MCF 10A (cell line): ENCODE data around the gene SPDYC. TPM values are rescaled to one million over a fixed set of nuclear protein-coding genes. Genes with fewer than 3 reads are reported as not detected.
A peak's percentile ranks its signal among the peaks of the same experiment; 100 is the strongest.

Experiments used
- BruUV-seq: library from RNA; stranded (reverse); fragments of 400-500 nt; replicated peaks from 2 replicates; lab custom pipeline; 2021; lab: Mats Ljungman, UMichigan
- CTCF ChIA-PET: fragments of 300-600 bp; sonication (Branson Sonifier 250); formaldehyde crosslinking; extraction: SDS; loops from one replicate; lab custom pipeline; 2021; ENCODE audit warnings: antibody characterized with exemption, inconsistent platforms; lab: Yijun Ruan, JAX
- POLR2A ChIA-PET: fragments of 300-600, 350-650 bp; sonication (Branson Sonifier 250); formaldehyde crosslinking; extraction: SDS; loops from one replicate; lab custom pipeline; 2020; ENCODE audit warnings: antibody characterized with exemption, inconsistent platforms; lab: Yijun Ruan, JAX
- DNase-seq: peaks from one replicate; pipeline ENCODE4 v3.0.0-alpha.2; 2018; ENCODE audit not compliant: unreplicated experiment
- H3K27ac Mint-ChIP-seq: one replicate; pipeline ENCODE4 v1.8.0; 2022; ENCODE audit warnings: mild to moderate bottlenecking, low read depth, mixed read lengths; ENCODE audit not compliant: unreplicated experiment
- H3K27me3 Mint-ChIP-seq: one replicate; pipeline ENCODE4 v1.8.0; 2022; ENCODE audit warnings: mixed read lengths; ENCODE audit not compliant: insufficient read depth, unreplicated experiment
- H3K36me3 Mint-ChIP-seq: one replicate; pipeline ENCODE4 v1.8.0; 2022; ENCODE audit warnings: mild to moderate bottlenecking, moderate library complexity, mixed read lengths; ENCODE audit not compliant: insufficient read depth, unreplicated experiment
- H3K4me1 Mint-ChIP-seq: one replicate; pipeline ENCODE4 v1.8.0; 2022; ENCODE audit warnings: mixed read lengths; ENCODE audit not compliant: insufficient read depth, unreplicated experiment
- H3K4me3 Mint-ChIP-seq: one replicate; pipeline ENCODE4 v1.8.0; 2022; ENCODE audit warnings: mild to moderate bottlenecking, moderate library complexity, mixed read lengths; ENCODE audit not compliant: unreplicated experiment
- H3K9me3 Mint-ChIP-seq: one replicate; pipeline ENCODE4 v1.8.0; 2022; ENCODE audit warnings: mixed read lengths; ENCODE audit not compliant: unreplicated experiment
- CTCF ChIP-seq: fragments of 200-600 bp; IDR thresholded peaks from one replicate; pipeline ENCODE4 v1.8.0; 2022; ENCODE audit warnings: antibody characterized with exemption, mild to moderate bottlenecking; ENCODE audit not compliant: unreplicated experiment
- intact Hi-C: fragments of 100-400 bp; cut with micrococcal nuclease; formaldehyde crosslinking; loops from 2 replicates; pipeline ENCODE4 v1.14.1; 2022
- total RNA-seq: library from RNA; stranded (reverse); gene quantifications from 2 replicates; pipeline ENCODE4 v1.2.3, GENCODE V29; 2022

SPDYC gene
- total RNA-seq, 1 experiment from 2014 or later, result not detected

DNA sequence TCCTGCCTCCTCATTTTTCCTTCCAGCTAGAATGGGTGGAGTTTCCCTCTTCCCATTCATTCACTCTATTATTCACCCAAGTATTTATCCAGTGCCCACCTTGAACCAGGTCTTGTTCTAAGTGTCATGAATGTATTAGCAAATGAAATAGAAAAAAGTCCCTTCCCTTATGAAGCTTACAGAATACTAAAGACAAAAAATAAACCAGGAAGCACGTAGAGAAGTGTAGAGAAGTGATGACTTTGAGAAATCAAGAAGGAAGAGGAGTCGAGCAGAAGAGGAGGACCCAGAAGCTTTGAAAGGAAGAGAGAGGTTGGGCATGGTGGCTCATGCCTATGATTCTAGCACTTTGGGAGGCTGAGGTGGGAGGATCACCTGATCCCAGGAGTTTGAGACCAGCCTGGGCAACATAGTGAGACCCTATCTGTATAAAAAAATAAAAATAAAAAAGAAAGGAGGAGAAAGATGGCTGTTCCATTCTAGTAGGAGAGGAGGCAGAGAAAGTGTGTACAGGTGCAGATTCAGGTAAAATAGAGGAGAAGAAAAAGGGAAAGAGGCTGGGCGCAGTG is 18.6 kb upstream of the SPDYC start:
- no peaks in the 10 kb centered on the region for H3K27me3 Mint-ChIP-seq
- H3K9me3 Mint-ChIP-seq, result no peaks in the 10 kb centered on the region
- H3K36me3 Mint-ChIP-seq, result no peaks in the 10 kb centered on the region
- peak overlapping the region; percentile 78 for H3K27ac Mint-ChIP-seq
- H3K4me1 Mint-ChIP-seq, result peaks cover 22% of the 10 kb centered on the region
- POLR2A ChIA-PET, result interaction anchor here (0.7 to 7.0 kb wide), 7 partner anchors 12 to 34 kb away, joined by 3 to 56 read pairs (median 9); partner anchors contain the start of genes CAPN1, FAU, MRPL49 and SYVN1
- CTCF ChIA-PET, result no interaction called here
- H3K4me3 Mint-ChIP-seq, result peak overlapping the region; percentile 45
- no peak for TF ChIP-seq CTCF
- no peak for DNase-seq
- intact Hi-C loops, result no loop called here
- BruUV-seq, result no TSS peak

GRCh38 chr11:65152122-65152521 is 17.9 kb upstream of the SPDYC start:
- no peak for DNase-seq
- ChIA-PET CTCF (interaction anchor here (0.9 kb wide), 1 partner anchor 1053 kb away, joined by 3 read pairs; no protein-coding TSS in a partner anchor), POLR2A (interaction anchor here (0.8 to 7.0 kb wide), 6 partner anchors 12 to 41 kb away, joined by 3 to 56 read pairs (median 9); partner anchors contain the start of genes CAPN1, FAU, MRPL49 and SYVN1)
- intact Hi-C loops, result no loop called here
- BruUV-seq, result no TSS peak
- Mint-ChIP-seq H3K27me3 (no peaks in the 10 kb centered on the region), H3K9me3 (no peaks in the 10 kb centered on the region), H3K4me3 (no peak overlapping the region), H3K36me3 (no peaks in the 10 kb centered on the region), H3K27ac (no peak overlapping the region), H3K4me1 (peaks cover 22% of the 10 kb centered on the region)
- no peak for TF ChIP-seq CTCF

GRCh38 chr11:65156256-65156655 is 13.8 kb upstream of the SPDYC start:
- H3K9me3 Mint-ChIP-seq, result no peaks in the 10 kb centered on the region
- no peaks in the 10 kb centered on the region for H3K27me3 Mint-ChIP-seq
- ChIA-PET CTCF (no interaction called here), POLR2A (interaction anchor here (0.8 to 1.6 kb wide), 2 partner anchors 34 to 840 kb away, joined by 3 read pairs; partner anchors contain the start of genes FAU and MRPL49)
- H3K27ac Mint-ChIP-seq, result no peak overlapping the region
- no peaks in the 10 kb centered on the region for H3K36me3 Mint-ChIP-seq
- no peak for DNase-seq
- no TSS peak for BruUV-seq
- no peak overlapping the region for H3K4me3 Mint-ChIP-seq
- TF ChIP-seq CTCF, result no peak
- peaks cover 7% of the 10 kb centered on the region for H3K4me1 Mint-ChIP-seq
- intact Hi-C loops, result no loop called here

- no peaks in the 10 kb centered on the region for H3K27me3 Mint-ChIP-seq
- no peak overlapping the region for H3K4me3 Mint-ChIP-seq
- DNase-seq, result no peak
- no peak overlapping the region for H3K27ac Mint-ChIP-seq
- ChIA-PET CTCF (interaction anchor here (0.6 kb wide), 1 partner anchor 94 kb away, joined by 3 read pairs; no protein-coding TSS in a partner anchor), POLR2A (interaction anchor here (1.6 kb wide), 1 partner anchor 35 kb away, joined by 3 read pairs; the partner anchor contains the start of genes FAU and MRPL49)
- BruUV-seq, result no TSS peak
- H3K36me3 Mint-ChIP-seq, result no peaks in the 10 kb centered on the region
- H3K9me3 Mint-ChIP-seq, result no peaks in the 10 kb centered on the region
- peaks cover under 1% of the 10 kb centered on the region for H3K4me1 Mint-ChIP-seq
- intact Hi-C loops, result no loop called here
- no peak for TF ChIP-seq CTCF
Observed at GRCh38 chr11:65156926-65157325, 13.1 kb upstream of the SPDYC start.
